A549 (cell line): ENCODE measurements around the gene COX7B.

Experiments
- CTCF ChIP-seq: fragments of >200 bp; sonication (Bioruptor Twin); formaldehyde crosslinking; IDR thresholded peaks from 3 replicates; pipeline ENCODE4 v1.5.1; 2016
- EHF ChIP-seq: fragments of 250-450 bp; sonication (Bioruptor Pico); IDR thresholded peaks from 2 replicates; pipeline ENCODE4 v1.5.0; 2020; ENCODE audit warnings: mild to moderate bottlenecking
- POLR2A ChIP-seq: IDR thresholded peaks from 2 replicates; pipeline ENCODE4 v1.6.1; 2012; ENCODE audit warnings: mild to moderate bottlenecking, low read length

- TF ChIP-seq EHF (CRISPR knock-in tag) (no peak), POLR2A (no peak), CTCF (no peak)
Measured at GRCh38 chrX:77917294-77917933, 18.1 kb downstream of the COX7B start.
